HEK293 (cell line): ENCODE results near the gene NLRP1.

Experiments
- KLF10 ChIP-seq: fragments of 450-650 bp; IDR thresholded peaks from 2 replicates; pipeline ENCODE4 v1.5.1; 2018; ENCODE audit warnings: missing biosample characterization, mild to moderate bottlenecking, missing genetic modification characterization
- ZBTB21 ChIP-seq: fragments of 450-650 bp; formaldehyde crosslinking; IDR thresholded peaks from 2 replicates; pipeline ENCODE4 v1.5.1; 2017; ENCODE audit warnings: missing biosample characterization, missing genetic modification characterization
- ZBTB7A ChIP-seq: fragments of 450-650 bp; formaldehyde crosslinking; IDR thresholded peaks from 2 replicates; pipeline ENCODE4 v1.5.1; 2016; ENCODE audit warnings: low read depth, missing biosample characterization, missing genetic modification characterization
- ZNF266 ChIP-seq: fragments of 450-650 bp; formaldehyde crosslinking; IDR thresholded peaks from 2 replicates; pipeline ENCODE4 v1.5.1; 2016; ENCODE audit warnings: missing biosample characterization, missing genetic modification characterization, low read depth
- ZNF335 ChIP-seq: fragments of 450-650 bp; formaldehyde crosslinking; conservative IDR thresholded peaks from 2 replicates; pipeline ENCODE4 v1.5.1; 2016; ENCODE audit warnings: missing biosample characterization, missing genetic modification characterization
- ZNF48 ChIP-seq: fragments of 450-650 bp; formaldehyde crosslinking; IDR thresholded peaks from 2 replicates; pipeline ENCODE4 v1.5.1; 2016; ENCODE audit warnings: missing biosample characterization, missing genetic modification characterization
- ZNF596 ChIP-seq: fragments of 450-650 bp; IDR thresholded peaks from 2 replicates; pipeline ENCODE4 v1.5.0; 2018; ENCODE audit warnings: missing biosample characterization, mild to moderate bottlenecking, missing genetic modification characterization, moderate library complexity
- TF ChIP-seq, protein P1 (sequence below): fragments of 450-650 bp; formaldehyde crosslinking; IDR thresholded peaks from 2 replicates; pipeline ENCODE4 v1.5.1; 2016; ENCODE audit warnings: missing biosample characterization, missing genetic modification characterization
- TF ChIP-seq, protein P2 (sequence below): fragments of 450-650 bp; formaldehyde crosslinking; IDR thresholded peaks from 2 replicates; pipeline ENCODE4 v1.5.1; 2016; ENCODE audit warnings: missing biosample characterization, missing genetic modification characterization

DNA sequence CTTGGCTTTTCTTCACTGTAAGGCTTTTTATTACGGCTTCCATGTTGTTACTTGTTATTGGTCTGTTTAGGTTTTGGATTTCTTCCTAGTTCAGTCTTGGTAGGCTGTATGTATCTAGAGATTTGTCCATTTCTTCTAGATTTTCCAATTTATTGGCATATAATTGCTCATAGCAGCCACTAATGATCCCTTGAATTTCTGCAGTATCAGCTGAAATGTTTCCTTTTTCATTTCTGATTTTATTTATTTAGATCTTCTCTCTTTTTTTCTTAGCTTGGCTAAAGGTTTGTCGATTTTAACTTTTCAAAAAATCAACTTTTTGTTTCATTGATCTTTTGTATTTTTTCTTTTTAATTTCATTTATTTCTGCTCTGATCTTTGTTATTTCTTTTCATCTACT is 18.5 kb downstream of the NLRP1 start:
- TF ChIP-seq, protein P1, sequence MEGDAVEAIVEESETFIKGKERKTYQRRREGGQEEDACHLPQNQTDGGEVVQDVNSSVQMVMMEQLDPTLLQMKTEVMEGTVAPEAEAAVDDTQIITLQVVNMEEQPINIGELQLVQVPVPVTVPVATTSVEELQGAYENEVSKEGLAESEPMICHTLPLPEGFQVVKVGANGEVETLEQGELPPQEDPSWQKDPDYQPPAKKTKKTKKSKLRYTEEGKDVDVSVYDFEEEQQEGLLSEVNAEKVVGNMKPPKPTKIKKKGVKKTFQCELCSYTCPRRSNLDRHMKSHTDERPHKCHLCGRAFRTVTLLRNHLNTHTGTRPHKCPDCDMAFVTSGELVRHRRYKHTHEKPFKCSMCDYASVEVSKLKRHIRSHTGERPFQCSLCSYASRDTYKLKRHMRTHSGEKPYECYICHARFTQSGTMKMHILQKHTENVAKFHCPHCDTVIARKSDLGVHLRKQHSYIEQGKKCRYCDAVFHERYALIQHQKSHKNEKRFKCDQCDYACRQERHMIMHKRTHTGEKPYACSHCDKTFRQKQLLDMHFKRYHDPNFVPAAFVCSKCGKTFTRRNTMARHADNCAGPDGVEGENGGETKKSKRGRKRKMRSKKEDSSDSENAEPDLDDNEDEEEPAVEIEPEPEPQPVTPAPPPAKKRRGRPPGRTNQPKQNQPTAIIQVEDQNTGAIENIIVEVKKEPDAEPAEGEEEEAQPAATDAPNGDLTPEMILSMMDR (tag by site-specific recombination) = no peak
- TF ChIP-seq ZNF266 (tag by site-specific recombination) (no peak), ZBTB21 (tag by site-specific recombination) (no peak), ZNF596 (tag by site-specific recombination) (no peak), KLF10 (tag by site-specific recombination) (no peak), ZNF48 (tag by site-specific recombination) (no peak), ZBTB7A (tag by site-specific recombination) (no peak), ZNF335 (tag by site-specific recombination) (no peak)
- TF ChIP-seq, protein P2, sequence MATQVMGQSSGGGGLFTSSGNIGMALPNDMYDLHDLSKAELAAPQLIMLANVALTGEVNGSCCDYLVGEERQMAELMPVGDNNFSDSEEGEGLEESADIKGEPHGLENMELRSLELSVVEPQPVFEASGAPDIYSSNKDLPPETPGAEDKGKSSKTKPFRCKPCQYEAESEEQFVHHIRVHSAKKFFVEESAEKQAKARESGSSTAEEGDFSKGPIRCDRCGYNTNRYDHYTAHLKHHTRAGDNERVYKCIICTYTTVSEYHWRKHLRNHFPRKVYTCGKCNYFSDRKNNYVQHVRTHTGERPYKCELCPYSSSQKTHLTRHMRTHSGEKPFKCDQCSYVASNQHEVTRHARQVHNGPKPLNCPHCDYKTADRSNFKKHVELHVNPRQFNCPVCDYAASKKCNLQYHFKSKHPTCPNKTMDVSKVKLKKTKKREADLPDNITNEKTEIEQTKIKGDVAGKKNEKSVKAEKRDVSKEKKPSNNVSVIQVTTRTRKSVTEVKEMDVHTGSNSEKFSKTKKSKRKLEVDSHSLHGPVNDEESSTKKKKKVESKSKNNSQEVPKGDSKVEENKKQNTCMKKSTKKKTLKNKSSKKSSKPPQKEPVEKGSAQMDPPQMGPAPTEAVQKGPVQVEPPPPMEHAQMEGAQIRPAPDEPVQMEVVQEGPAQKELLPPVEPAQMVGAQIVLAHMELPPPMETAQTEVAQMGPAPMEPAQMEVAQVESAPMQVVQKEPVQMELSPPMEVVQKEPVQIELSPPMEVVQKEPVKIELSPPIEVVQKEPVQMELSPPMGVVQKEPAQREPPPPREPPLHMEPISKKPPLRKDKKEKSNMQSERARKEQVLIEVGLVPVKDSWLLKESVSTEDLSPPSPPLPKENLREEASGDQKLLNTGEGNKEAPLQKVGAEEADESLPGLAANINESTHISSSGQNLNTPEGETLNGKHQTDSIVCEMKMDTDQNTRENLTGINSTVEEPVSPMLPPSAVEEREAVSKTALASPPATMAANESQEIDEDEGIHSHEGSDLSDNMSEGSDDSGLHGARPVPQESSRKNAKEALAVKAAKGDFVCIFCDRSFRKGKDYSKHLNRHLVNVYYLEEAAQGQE (tag by site-specific recombination) = no peak
